HG02588 (cell line): ENCODE results near the gene CENPA.

Source experiments
- ATAC-seq: cut with Tn5 transposase; IDR thresholded peaks from one replicate; pipeline ENCODE4 v1.9.1; 2021; ENCODE audit warnings: mild to moderate bottlenecking, moderate library complexity; ENCODE audit not compliant: unreplicated experiment

CENPA gene

DNA sequence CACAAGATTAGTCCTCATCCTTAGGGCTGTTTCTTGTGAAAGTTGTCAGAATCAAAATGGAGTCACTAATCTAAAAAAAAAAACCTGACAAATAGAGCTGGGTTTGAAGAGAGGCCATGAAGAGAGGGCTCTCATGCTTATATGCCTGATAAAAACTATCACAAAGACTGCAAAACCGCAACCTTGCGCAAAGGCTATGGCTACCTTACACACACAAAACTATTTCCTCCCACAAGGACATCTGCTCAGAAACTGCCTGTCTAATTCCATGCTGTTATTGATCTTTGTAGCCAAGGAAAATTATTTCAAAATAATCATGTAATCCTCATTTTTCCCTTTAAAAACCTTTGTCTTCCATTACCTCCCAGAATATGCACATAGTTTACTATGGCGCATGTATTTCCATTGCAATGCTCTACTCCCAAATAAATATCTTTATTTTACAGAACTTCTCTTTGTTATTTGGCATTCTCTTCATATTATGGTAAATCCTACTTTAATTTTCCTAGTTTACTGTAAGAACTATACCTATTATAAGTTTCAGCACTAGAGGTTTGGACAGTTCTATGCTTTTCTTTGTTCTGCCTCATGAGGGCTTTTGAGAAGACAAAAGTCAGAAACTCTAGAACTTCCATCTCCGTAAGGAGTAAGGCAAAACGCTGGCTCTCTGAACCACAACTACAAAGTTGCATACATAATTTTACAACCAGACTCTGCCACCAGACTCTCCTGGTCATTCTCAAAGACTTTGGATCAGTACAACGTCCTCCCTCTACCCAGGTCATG, 52.5 kb downstream of the CENPA start:
- ATAC-seq, result no peak

DNA sequence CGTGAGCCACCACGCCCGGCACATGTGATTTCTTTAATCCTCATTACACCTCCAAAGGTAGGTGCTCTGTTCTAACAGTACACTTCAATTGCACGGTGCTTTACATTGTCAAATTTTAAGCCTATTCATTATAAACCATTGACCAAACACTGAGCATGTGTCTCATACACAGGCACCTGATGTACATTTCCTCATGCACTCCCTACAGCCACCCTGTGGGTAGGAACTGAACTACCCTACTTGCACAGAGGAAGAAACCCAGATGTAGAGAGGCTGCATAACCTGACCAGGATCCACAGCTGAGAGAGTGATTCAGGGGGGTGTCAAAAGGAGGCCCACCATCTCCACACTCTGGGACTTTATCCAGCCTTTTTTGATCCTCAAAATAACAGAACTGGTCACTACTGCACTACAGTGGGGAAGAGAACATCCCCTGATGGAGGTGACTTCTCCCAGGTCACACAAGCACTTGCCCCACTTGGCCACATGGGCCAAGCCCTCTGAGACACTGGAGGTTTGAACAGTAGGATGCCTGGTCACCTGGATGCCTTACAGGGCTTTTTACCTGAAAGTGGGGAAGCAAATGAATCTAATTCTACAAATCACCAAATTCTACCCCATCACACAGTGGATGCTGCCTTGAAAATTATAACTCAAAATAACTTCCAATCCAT, 55.2 kb downstream of the CENPA start:
- no peak for ATAC-seq

DNA sequence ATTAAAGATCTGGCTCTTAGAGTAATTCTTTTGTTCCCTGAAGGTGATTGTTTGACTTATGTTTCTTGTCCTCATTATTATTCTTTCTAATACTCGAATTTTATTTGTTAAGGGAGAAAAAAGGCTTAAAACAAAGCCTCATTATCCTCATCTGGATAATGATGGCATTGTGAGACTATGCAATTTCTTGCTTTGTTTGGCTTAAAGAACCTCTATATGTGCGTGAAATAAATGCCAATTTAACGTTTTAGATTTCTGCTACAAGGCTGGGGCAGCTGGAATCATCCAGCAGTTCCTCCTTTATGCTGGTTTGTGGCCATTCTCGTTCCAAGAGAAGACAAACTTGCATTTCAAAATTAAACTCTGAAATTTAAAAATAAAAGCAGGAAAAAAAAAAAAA, 57.2 kb downstream of the CENPA start:
- no peak for ATAC-seq
